GM19099 (cell line): ENCODE measurements around the gene BABAM2.

Source experiments
- POLR2A ChIP-seq: IDR thresholded peaks from 3 replicates; pipeline ENCODE4 v1.6.1; 2011; ENCODE audit warnings: low read depth; ENCODE audit not compliant: insufficient read length; ENCODE audit errors: extremely low read depth

Gene BABAM2

GRCh38 chr2:27916293-27916995 is 25.9 kb downstream of the BABAM2 start:
- no peak for TF ChIP-seq POLR2A

- no peak for TF ChIP-seq POLR2A
Observed at GRCh38 chr2:27920148-27920885, 29.8 kb downstream of the BABAM2 start.

GRCh38 chr2:27921424-27921823 is 30.9 kb downstream of the BABAM2 start:
- TF ChIP-seq POLR2A = no peak

GRCh38 chr2:27921880-27922547 is 31.5 kb downstream of the BABAM2 start:
- TF ChIP-seq POLR2A = no peak

GRCh38 chr2:27922842-27923241 is 32.3 kb downstream of the BABAM2 start:
- no peak for TF ChIP-seq POLR2A

- no peak for TF ChIP-seq POLR2A
Observed at GRCh38 chr2:27925766-27926472, 35.4 kb downstream of the BABAM2 start.

- no peak for TF ChIP-seq POLR2A
Observed at GRCh38 chr2:27929916-27930486, 39.5 kb downstream of the BABAM2 start.

- no peak for TF ChIP-seq POLR2A
Observed at GRCh38 chr2:27931361-27931950, 40.9 kb downstream of the BABAM2 start.

GRCh38 chr2:27932396-27932795 is 41.9 kb downstream of the BABAM2 start:
- no peak for TF ChIP-seq POLR2A

- no peak for TF ChIP-seq POLR2A
Observed at GRCh38 chr2:27935026-27935425, 44.5 kb downstream of the BABAM2 start.

GRCh38 chr2:27940090-27940671 is 49.7 kb downstream of the BABAM2 start:
- no peak for TF ChIP-seq POLR2A

GRCh38 chr2:27940982-27941381 is 50.5 kb downstream of the BABAM2 start:
- no peak for TF ChIP-seq POLR2A

- no peak for TF ChIP-seq POLR2A
Observed at GRCh38 chr2:27942612-27943547, 52.4 kb downstream of the BABAM2 start.
